Small intestine (tissue), 7 donors: ENCODE results near the gene CLPTM1L. TPM values are rescaled to one million over a fixed set of nuclear protein-coding genes. Genes with fewer than 3 reads are reported as not detected.
"Not testable (repeated sequence)": the region's sequence is repeated elsewhere in the genome, so short reads cannot be mapped to it uniquely, and the experiment has no call there.

Experiments
- DNase-seq, 2 donors: peaks; one replicate each; pipeline versions ENCODE4 v3.0.0 to v3.0.0-alpha.2; 2013
- FAIRE-seq: peaks from 2 replicates; lab custom pipeline; 2012; peaks lifted over from hg19 to GRCh38; lab: Jason Lieb, UNC
- H3K27ac ChIP-seq, 3 donors: one replicate each; pipeline ENCODE4 v1.5.1; 2013; ENCODE audit warnings: low read length in 2 of 3, mild to moderate bottlenecking in 2 of 3, control low read depth in 1 of 3, inconsistent platforms in 1 of 3, low read depth in 1 of 3, moderate library complexity in 1 of 3
- H3K27me3 ChIP-seq, 3 donors: one replicate each; pipeline ENCODE4 v1.6.1; 2013; ENCODE audit warnings: low read length in 3 of 3, inconsistent platforms in 1 of 3; ENCODE audit not compliant: control insufficient read depth in 3 of 3, insufficient read depth in 3 of 3
- H3K36me3 ChIP-seq, 3 donors: one replicate each; pipeline ENCODE4 v1.6.1; 2013; ENCODE audit warnings: low read length in 3 of 3, inconsistent platforms in 1 of 3, low read depth in 1 of 3, mild to moderate bottlenecking in 1 of 3, moderate library complexity in 1 of 3; ENCODE audit not compliant: control insufficient read depth in 3 of 3, insufficient read depth in 2 of 3
- H3K4me1 ChIP-seq, 3 donors: one replicate each; pipeline ENCODE4 v1.6.1; 2013; ENCODE audit warnings: low read length in 2 of 3, inconsistent platforms in 1 of 3, low read depth in 1 of 3, mild to moderate bottlenecking in 1 of 3, moderate library complexity in 1 of 3; ENCODE audit not compliant: control insufficient read depth in 3 of 3, insufficient read depth in 2 of 3
- H3K4me3 ChIP-seq, 3 donors: one replicate each; pipeline ENCODE4 v1.5.1; 2013; ENCODE audit warnings: low read length in 3 of 3, control low read depth in 1 of 3, inconsistent platforms in 1 of 3, low read depth in 1 of 3, mild to moderate bottlenecking in 1 of 3, moderate library complexity in 1 of 3
- H3K9me3 ChIP-seq, 2 donors: one replicate each; pipeline ENCODE4 v1.6.1; 2013; ENCODE audit warnings: low read depth in 1 of 2, low read length in 1 of 2; ENCODE audit not compliant: control insufficient read depth in 2 of 2, insufficient read depth in 1 of 2
- WGBS, 3 donors: extraction: QIAGEN DNeasy Blood & Tissue Kit; methylation state at CpG; one replicate each; pipeline ENCODE4 v1.1.7; 2013; 5-methylcytosine and 5-hydroxymethylcytosine counted together
- polyA plus RNA-seq, 4 donors: library from polyadenylated mRNA; stranded (reverse) in 3 of 4; unstranded in 1 of 4; fragments of 200-250 nt in 3 of 4; fragments of 120-200 nt in 1 of 4; gene quantifications; one replicate each; pipeline versions ENCODE4 v1.2.1 to v1.2.3, GENCODE V29; 2013
- donor health status: healthy with polysubstance abuse.
- donor health status: control.
- donor health status: control.
- donor health status: Bipolar disorder and iron deficiency.
- donor health status: healthy.

The CLPTM1L gene
- polyA plus RNA-seq, 4 donors, result 45.8 to 99.7 (median 75.6) TPM

DNA sequence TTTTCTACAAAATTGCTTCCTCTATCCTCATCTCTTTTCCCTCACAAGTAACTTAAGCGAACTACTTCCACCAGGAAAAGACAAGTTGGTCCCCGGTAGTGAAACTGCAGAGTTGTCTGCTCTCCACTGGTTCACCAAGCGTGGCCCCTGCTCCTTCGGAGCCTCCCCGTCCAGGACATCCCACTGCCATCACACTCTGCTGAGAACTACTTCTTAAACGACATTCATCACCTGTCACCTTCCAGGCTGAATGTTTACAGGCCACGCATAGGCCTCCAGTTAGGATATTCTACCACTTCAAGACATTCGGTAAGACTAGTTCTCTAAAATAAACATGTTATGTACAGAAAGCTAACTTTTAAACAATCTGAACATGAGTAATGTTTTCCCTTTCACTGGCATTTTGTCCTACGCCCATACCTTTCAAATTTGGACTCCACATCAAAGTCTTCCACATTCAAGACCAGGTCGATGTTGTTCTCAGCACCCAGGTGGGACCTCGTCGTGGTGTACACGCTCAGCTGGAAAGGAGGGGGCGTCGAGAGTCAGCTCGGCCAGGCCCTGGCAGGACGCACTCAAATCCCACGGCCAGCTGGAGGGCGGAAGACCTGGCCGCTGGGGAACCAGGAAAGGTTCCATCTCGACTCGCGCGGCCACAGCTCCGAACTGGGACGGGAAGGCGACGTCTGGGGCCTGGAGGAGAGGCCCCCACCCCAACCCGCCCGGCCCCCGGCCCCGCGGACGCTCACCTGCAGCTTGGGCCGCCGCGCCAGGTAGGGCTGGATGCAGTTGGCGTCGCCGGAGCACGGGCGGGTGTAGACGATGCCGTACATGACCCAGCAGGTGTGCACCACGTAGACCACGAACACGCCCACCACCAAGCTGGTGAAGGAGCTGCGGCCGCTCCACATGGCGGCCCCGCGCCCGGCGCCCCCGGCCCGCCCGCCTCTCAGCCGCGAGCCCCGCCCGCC lies 683 bp downstream of the CLPTM1L start:
- DNase-seq (peak in 1 of 2 donors; percentile 43), FAIRE-seq (no peak)
- peaks cover 0 to 20% (median 4%) of the 10 kb centered on the region in 3 donors for H3K4me1 ChIP-seq
- peak overlapping the region; percentile 68 to 97 (median 95) for H3K4me3 ChIP-seq
- peaks cover 5 to 44% (median 12%) of the 10 kb centered on the region in 3 donors for H3K36me3 ChIP-seq
- H3K27ac ChIP-seq, result peak overlapping the region; percentile 8 to 68 (median 45)
- 2 to 6% (median 3%) methylated on average over 26 to 61 of the region's 61 CpGs for WGBS, 3 donors
- H3K27me3 ChIP-seq, result no peaks in the 10 kb centered on the region
- H3K9me3 ChIP-seq, result no peaks in the 10 kb centered on the region

DNA sequence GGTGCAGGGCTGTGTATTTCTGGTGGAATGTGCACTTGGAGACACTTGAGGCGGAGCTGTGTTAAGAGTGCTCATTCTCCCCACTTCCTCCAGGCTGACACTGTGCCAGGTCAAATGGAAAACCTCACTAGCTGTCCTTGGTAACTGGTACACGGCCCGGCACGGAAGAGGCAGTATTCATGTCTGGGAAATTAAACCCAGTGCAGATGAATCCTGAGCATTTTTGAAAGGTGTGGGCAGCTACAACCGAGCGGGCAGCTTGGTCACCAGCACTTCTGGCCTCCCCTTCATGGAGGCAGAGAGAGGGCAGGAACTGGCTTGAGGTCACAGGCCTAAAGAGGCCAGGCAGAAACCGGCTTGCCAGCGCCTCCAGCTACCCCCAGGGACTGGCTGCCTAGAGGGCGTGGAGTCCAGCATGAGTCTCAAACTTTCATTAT lies 1.6 kb downstream of the CLPTM1L start:
- DNase-seq, result no peak
- H3K36me3 ChIP-seq, result peaks cover 5 to 52% (median 17%) of the 10 kb centered on the region in 3 donors
- no peak overlapping the region for H3K4me3 ChIP-seq
- no peak for FAIRE-seq
- 59 to 70% (median 66%) methylated on average over 9 of the region's 9 CpGs for WGBS, 3 donors
- H3K4me1 ChIP-seq, result peaks cover 0 to 24% (median 4%) of the 10 kb centered on the region in 3 donors
- no peaks in the 10 kb centered on the region for H3K27me3 ChIP-seq
- no peaks in the 10 kb centered on the region for H3K9me3 ChIP-seq
- no peak overlapping the region for H3K27ac ChIP-seq

DNA sequence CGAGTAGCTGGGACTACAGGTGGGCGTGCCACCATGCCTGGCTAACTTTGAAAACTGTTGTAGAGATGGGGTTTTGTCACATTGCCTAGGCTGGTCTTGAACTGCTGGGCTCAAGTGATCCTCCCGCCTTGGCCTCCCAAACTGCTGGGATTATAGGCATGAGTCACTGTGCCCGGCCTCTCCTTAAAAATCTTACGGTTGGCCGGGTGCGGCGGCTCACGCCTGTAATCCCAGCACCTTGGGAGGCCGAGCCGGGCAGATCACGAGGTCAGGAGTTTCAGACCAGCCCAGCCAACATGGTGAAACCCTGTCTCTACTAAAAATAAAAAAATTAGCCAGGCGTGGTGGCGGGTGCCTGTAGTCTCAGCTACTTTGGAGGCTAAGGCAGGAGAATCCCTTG lies 2.2 kb downstream of the CLPTM1L start:
- 86 to 90% (median 89%) methylated on average over 14 of the region's 14 CpGs for WGBS, 3 donors
- Histone ChIP-seq H3K36me3 (peaks cover 5 to 59% (median 21%) of the 10 kb centered on the region in 3 donors), H3K4me1 (peaks cover 0 to 30% (median 4%) of the 10 kb centered on the region in 3 donors)
- H3K4me3 ChIP-seq, H3K9me3 ChIP-seq, FAIRE-seq, H3K27ac ChIP-seq, H3K27me3 ChIP-seq, DNase-seq: not testable (repeated sequence)

DNA sequence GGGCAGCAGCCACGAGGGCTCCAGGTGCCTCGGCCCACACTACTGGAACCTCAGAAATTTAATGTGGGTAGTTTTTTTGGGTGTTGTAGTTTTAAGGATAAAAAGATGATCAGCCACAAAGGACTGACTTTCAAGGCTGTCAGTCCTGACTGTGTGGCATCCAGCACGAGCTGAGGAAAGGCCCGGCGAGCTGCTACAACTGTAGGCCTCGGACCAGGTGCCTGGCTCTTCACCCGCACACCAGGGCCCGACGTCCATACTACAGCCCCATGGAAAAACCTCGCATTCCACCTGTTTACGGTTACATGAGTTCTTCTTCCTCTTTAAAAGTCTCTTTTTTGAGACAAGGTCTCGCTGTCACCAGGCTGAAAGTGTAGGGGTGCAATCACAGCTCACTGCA lies 2.6 kb downstream of the CLPTM1L start:
- Histone ChIP-seq H3K27me3 (no peaks in the 10 kb centered on the region), H3K9me3 (no peaks in the 10 kb centered on the region), H3K4me1 (peaks cover 0 to 34% (median 4%) of the 10 kb centered on the region in 3 donors), H3K27ac (no peak overlapping the region), H3K36me3 (peaks cover 8 to 63% (median 22%) of the 10 kb centered on the region in 3 donors), H3K4me3 (no peak overlapping the region)
- WGBS, 3 donors, result 87 to 98% (median 94%) methylated on average over 12 of the region's 12 CpGs
- DNase-seq, result no peak
- no peak for FAIRE-seq

DNA sequence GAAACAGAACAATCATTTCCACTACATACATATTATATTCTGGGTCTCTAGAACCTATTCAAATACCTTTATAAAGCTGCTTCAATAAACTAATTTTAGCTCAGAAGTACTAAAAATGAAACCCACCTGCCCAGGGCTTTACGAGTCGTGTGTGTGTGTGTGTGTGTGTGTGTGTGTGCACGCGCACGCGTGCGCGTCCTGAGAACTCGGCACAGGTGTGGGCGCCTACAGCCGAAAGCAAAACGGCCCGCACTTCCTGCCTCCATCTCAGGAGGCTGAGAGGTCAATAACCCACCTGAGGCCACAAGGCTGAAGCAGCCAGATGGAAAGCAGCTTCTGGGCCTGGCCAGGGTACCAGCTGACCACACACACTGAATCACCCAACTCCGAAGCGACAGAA lies 3.0 kb downstream of the CLPTM1L start:
- H3K9me3 ChIP-seq, result no peaks in the 10 kb centered on the region
- no peak overlapping the region for H3K27ac ChIP-seq
- H3K4me1 ChIP-seq, result peaks cover 0 to 38% (median 4%) of the 10 kb centered on the region in 3 donors
- FAIRE-seq (no peak), DNase-seq (no peak)
- H3K36me3 ChIP-seq, result peaks cover 9 to 64% (median 25%) of the 10 kb centered on the region in 3 donors
- WGBS, 3 donors, result 83 to 94% (median 83%) methylated on average over 15 of the region's 15 CpGs
- H3K27me3 ChIP-seq, result no peaks in the 10 kb centered on the region
- H3K4me3 ChIP-seq, result no peak overlapping the region

DNA sequence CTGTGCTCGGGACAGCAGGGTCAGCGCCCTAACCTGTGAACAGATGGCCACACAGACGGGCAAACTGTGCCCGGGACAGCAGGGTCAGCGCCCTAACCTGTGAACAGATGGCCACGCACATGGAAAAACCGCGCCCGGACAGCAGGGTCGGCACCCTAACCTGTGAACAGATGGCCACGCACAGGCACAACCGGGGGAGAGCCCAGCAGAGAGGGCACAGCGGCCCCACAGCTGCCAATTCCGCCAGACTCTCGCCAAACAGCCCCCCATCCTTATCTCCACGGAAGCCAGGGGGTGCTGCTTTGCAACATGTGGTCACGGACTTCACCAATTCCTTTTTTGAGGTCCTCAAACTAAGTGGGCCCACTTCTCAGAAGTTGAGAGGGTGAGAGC lies 5.1 kb downstream of the CLPTM1L start:
- not testable (repeated sequence) for H3K27me3 ChIP-seq, H3K4me3 ChIP-seq, FAIRE-seq, DNase-seq, H3K27ac ChIP-seq, H3K9me3 ChIP-seq
- peaks cover 0 to 46% (median 9%) of the 10 kb centered on the region in 3 donors for H3K4me1 ChIP-seq
- WGBS, 3 donors, result 85 to 89% (median 86%) methylated on average over 12 to 17 of the region's 17 CpGs
- peaks cover 10 to 84% (median 30%) of the 10 kb centered on the region in 3 donors for H3K36me3 ChIP-seq

DNA sequence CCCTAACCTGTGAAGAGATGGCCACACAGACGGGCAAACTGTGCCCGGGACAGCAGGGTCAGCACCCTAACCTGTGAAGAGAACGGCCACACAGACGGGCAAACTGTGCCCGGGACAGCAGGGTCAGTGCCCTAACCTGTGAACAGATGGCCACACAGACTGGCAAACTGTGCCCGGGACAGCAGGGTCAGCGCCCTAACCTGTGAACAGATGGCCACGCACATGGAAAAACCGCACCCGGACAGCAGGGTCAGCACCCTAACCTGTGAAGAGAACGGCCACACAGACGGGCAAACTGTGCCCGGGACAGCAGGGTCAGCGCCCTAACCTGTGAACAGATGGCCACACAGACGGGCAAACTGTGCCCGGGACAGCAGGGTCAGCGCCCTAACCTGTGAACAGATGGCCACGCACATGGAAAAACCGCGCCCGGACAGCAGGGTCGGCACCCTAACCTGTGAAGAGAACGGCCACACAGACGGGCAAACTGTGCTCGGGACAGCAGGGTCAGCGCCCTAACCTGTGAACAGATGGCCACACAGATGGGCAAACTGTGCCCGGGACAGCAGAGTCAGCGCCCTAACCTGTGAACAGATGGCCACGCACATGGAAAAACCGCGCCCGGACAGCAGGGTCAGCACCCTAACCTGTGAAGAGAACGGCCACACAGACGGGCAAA lies 5.6 kb downstream of the CLPTM1L start:
- Histone ChIP-seq H3K36me3 (peaks cover 11 to 90% (median 32%) of the 10 kb centered on the region in 3 donors), H3K4me1 (peaks cover 0 to 46% (median 9%) of the 10 kb centered on the region in 3 donors)
- not testable (repeated sequence) for H3K27me3 ChIP-seq, H3K9me3 ChIP-seq, H3K27ac ChIP-seq, H3K4me3 ChIP-seq, DNase-seq, FAIRE-seq
- WGBS, 3 donors, result 86 to 94% (median 91%) methylated on average over 25 to 34 of the region's 34 CpGs

DNA sequence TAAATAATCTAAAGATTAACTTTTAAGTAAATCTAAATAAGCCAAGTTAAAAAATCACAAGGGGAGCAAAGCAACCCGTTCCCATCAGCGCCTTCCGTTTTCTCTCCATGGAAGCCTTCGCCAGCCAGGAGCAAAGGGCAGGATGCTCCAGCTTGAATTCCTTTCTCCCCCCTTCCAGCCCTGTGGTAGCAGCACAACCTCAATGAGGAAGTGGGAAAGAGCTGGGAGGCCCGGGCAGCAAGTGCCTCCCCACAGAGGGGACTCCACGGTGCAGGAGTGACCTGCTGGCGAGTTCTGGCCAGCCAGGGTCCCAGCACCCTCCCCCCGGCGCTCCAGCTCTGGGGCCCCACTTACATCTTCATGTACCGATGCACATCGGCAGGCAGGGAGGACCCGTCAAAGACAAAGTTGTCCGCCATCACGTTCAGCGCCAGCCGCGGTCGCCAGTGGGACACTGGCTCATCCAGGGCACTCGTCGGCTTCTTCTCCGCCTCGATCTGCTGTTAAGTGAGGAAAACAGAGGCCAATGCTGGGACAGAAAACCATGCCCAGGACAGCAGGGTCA lies 6.3 kb downstream of the CLPTM1L start:
- H3K36me3 ChIP-seq, result peaks cover 16 to 96% (median 37%) of the 10 kb centered on the region in 3 donors
- FAIRE-seq, result no peak

More for the DNA sequence above, 6.3 kb downstream of the CLPTM1L start:
- H3K4me3 ChIP-seq, result no peak overlapping the region
- H3K27me3 ChIP-seq, result no peaks in the 10 kb centered on the region
- no peaks in the 10 kb centered on the region for H3K9me3 ChIP-seq
- peaks cover 0 to 46% (median 9%) of the 10 kb centered on the region in 3 donors for H3K4me1 ChIP-seq
- DNase-seq, result no peak
- 93 to 96% (median 93%) methylated on average over 21 to 22 of the region's 22 CpGs for WGBS, 3 donors
- H3K27ac ChIP-seq, result peak overlapping the region in 1 of 3 donors; percentile 80
